NCI-H345 (cell line): ENCODE data around the gene COL21A1.

Source experiments
- DNase-seq: peaks from one replicate; lab custom pipeline; 2025; lab: John Stamatoyannopoulos, UW

Gene COL21A1

GRCh38 chr6:56109149-56109548 is 138.2 kb downstream of the COL21A1 start:
- no peak for DNase-seq

- DNase-seq = no peak
Observed at GRCh38 chr6:56106231-56106630, 141.1 kb downstream of the COL21A1 start.

GRCh38 chr6:56104591-56104990 is 142.8 kb downstream of the COL21A1 start:
- DNase-seq = no peak

GRCh38 chr6:56102216-56102615 is 145.2 kb downstream of the COL21A1 start:
- no peak for DNase-seq

- no peak for DNase-seq
Observed at GRCh38 chr6:56101141-56101553, 146.2 kb downstream of the COL21A1 start.

GRCh38 chr6:56096946-56097621 is 150.3 kb downstream of the COL21A1 start:
- DNase-seq = no peak

- DNase-seq = no peak
Observed at GRCh38 chr6:56096541-56096940, 150.8 kb downstream of the COL21A1 start.

- no peak for DNase-seq
Observed at GRCh38 chr6:56093776-56094175, 153.6 kb downstream of the COL21A1 start.

- peak; percentile 4 for DNase-seq
Observed at GRCh38 chr6:56091159-56091869, 156.1 kb downstream of the COL21A1 start.

GRCh38 chr6:56088641-56089040 is 158.7 kb downstream of the COL21A1 start:
- DNase-seq = no peak

- DNase-seq = no peak
Observed at GRCh38 chr6:56087421-56087820, 160.0 kb downstream of the COL21A1 start.

GRCh38 chr6:56079751-56080540 is 167.4 kb downstream of the COL21A1 start:
- DNase-seq = no peak

GRCh38 chr6:56076033-56076432 is 171.3 kb downstream of the COL21A1 start:
- DNase-seq = no peak

- DNase-seq = no peak
Observed at GRCh38 chr6:56073761-56074160, 173.6 kb downstream of the COL21A1 start.

- DNase-seq = no peak
Observed at GRCh38 chr6:56073315-56073714, 174.1 kb downstream of the COL21A1 start.

GRCh38 chr6:56072856-56073255 is 174.5 kb downstream of the COL21A1 start:
- no peak for DNase-seq

GRCh38 chr6:56065408-56065807 is 182.0 kb downstream of the COL21A1 start:
- no peak for DNase-seq

GRCh38 chr6:56062836-56063235 is 184.5 kb downstream of the COL21A1 start:
- no peak for DNase-seq

GRCh38 chr6:56058636-56059035 is 188.7 kb downstream of the COL21A1 start:
- DNase-seq = no peak

- DNase-seq = no peak
Observed at GRCh38 chr6:56055081-56055704, 192.2 kb downstream of the COL21A1 start.

GRCh38 chr6:56051202-56051598 is 196.2 kb downstream of the COL21A1 start:
- DNase-seq = no peak

GRCh38 chr6:56050530-56051201 is 196.7 kb downstream of the COL21A1 start:
- DNase-seq = no peak
